Measurements from ENCODE around the gene CEACAM19.

- no peak for TF ChIP-seq ATF3 (IDR thresholded peaks at IDR 0.05; ENCODE audit: insufficient read depth, low read depth, low read length)
- TF ChIP-seq TCF12 (IDR thresholded peaks at IDR 0.05; ENCODE audit: low read depth, low read length) = no peak
- no peak for TF ChIP-seq CTCF (IDR thresholded peaks at IDR 0.05; ENCODE audit: control extremely low read depth in 1 of 3, insufficient read depth in 1 of 3, low read depth in 1 of 3, low read length in 3 of 3)
- no peak for TF ChIP-seq CBX8 (IDR thresholded peaks at IDR 0.05; ENCODE audit: borderline replicate concordance, low read depth, low read length)
These were observed 29.6 kb upstream of the CEACAM19 start for GRCh38 chr19:44641501-44642265.
